GM21825 (cell line): ENCODE results near the gene LYPD5.
A peak's percentile ranks its signal among the peaks of the same experiment; 100 is the strongest.
"Not testable (repeated sequence)": the region's sequence is repeated elsewhere in the genome, so short reads cannot be mapped to it uniquely, and the experiment has no call there.

Experiments
- ATAC-seq: cut with Tn5 transposase; IDR thresholded peaks from one replicate; pipeline ENCODE4 v1.9.1; 2021; ENCODE audit warnings: mild to moderate bottlenecking, moderate library complexity; ENCODE audit not compliant: unreplicated experiment

Gene LYPD5

GRCh38 chr19:43806848-43807247, 4.6 kb upstream of the LYPD5 start:
- no peak for ATAC-seq

- not testable (repeated sequence) for ATAC-seq
These were observed 4.2 kb upstream of the LYPD5 start for GRCh38 chr19:43806401-43806800.

- ATAC-seq, result no peak
These were observed 2.2 kb upstream of the LYPD5 start for GRCh38 chr19:43804432-43804831.

- no peak for ATAC-seq
These were observed 2.6 kb downstream of the LYPD5 start for GRCh38 chr19:43799502-43800142.

GRCh38 chr19:43798546-43799409, 3.5 kb downstream of the LYPD5 start:
- ATAC-seq, result no peak

GRCh38 chr19:43798026-43798545, 4.2 kb downstream of the LYPD5 start:
- ATAC-seq, result no peak

GRCh38 chr19:43797556-43797955, 4.7 kb downstream of the LYPD5 start:
- no peak for ATAC-seq

GRCh38 chr19:43797118-43797517, 5.1 kb downstream of the LYPD5 start:
- no peak for ATAC-seq

- no peak for ATAC-seq
These were observed 11.7 kb downstream of the LYPD5 start for GRCh38 chr19:43790587-43790986.

- no peak for ATAC-seq
These were observed 13.2 kb downstream of the LYPD5 start for GRCh38 chr19:43789029-43789428.

- ATAC-seq, result no peak
These were observed 15.6 kb downstream of the LYPD5 start for GRCh38 chr19:43786665-43787064.

GRCh38 chr19:43784981-43785808, 17.1 kb downstream of the LYPD5 start:
- ATAC-seq, result no peak

- no peak for ATAC-seq
These were observed 17.8 kb downstream of the LYPD5 start for GRCh38 chr19:43784241-43784980.

GRCh38 chr19:43783636-43784035, 18.6 kb downstream of the LYPD5 start:
- no peak for ATAC-seq

- ATAC-seq, result no peak
These were observed 19.5 kb downstream of the LYPD5 start for GRCh38 chr19:43782689-43783231.

- ATAC-seq, result no peak
These were observed 20.0 kb downstream of the LYPD5 start for GRCh38 chr19:43782311-43782660.

- no peak for ATAC-seq
These were observed 20.5 kb downstream of the LYPD5 start for GRCh38 chr19:43781630-43782310.

GRCh38 chr19:43780706-43781525, 21.3 kb downstream of the LYPD5 start, which contains the start of gene KCNN4:
Gene KCNN4 (minus strand): TSS chr19:43780973. CDS start chr19:43780861, 112 bp downstream.
- ATAC-seq, result peak; percentile 36

GRCh38 chr19:43779820-43780219, 22.4 kb downstream of the LYPD5 start:
- no peak for ATAC-seq
